H9 (cell line): ENCODE data around the gene KRT1. TPM values are rescaled to one million over a fixed set of nuclear protein-coding genes. Genes with fewer than 3 reads are reported as not detected.

Experiments
- DNase-seq: peaks from one replicate; pipeline ENCODE4 v3.0.0-alpha.2; 2017
- H2AFZ ChIP-seq: one replicate; pipeline ENCODE4 v1.6.1; 2013; ENCODE audit warnings: mild to moderate bottlenecking, low read length, control low read depth, moderate library complexity
- H2AK5ac ChIP-seq: 2 replicates; pipeline ENCODE4 v1.6.1; 2013; ENCODE audit warnings: low read length, control low read depth, mixed read lengths; ENCODE audit not compliant: insufficient read length
- H2BK120ac ChIP-seq: one replicate; pipeline ENCODE4 v1.6.1; 2013; ENCODE audit warnings: low read depth, mild to moderate bottlenecking, low read length, control low read depth, inconsistent platforms; ENCODE audit not compliant: poor library complexity, severe bottlenecking
- H2BK12ac ChIP-seq: 2 replicates; pipeline ENCODE4 v1.6.1; 2013; ENCODE audit warnings: low read length, control low read depth, mixed read lengths, low read depth; ENCODE audit not compliant: insufficient read length
- H2BK15ac ChIP-seq: 2 replicates; pipeline ENCODE4 v1.6.1; 2013; ENCODE audit warnings: low read depth, low read length, control low read depth
- H2BK20ac ChIP-seq: one replicate; pipeline ENCODE4 v1.6.1; 2013; ENCODE audit warnings: low read depth, mild to moderate bottlenecking, low read length, control low read depth, inconsistent platforms; ENCODE audit not compliant: poor library complexity, severe bottlenecking
- H2BK5ac ChIP-seq: 2 replicates; pipeline ENCODE4 v1.6.1; 2013; ENCODE audit warnings: low read length, control low read depth, mixed read lengths; ENCODE audit not compliant: insufficient read length
- H3K14ac ChIP-seq: 2 replicates; pipeline ENCODE4 v1.6.1; 2013; ENCODE audit warnings: low read length, control low read depth; ENCODE audit not compliant: insufficient read depth
- H3K18ac ChIP-seq: 2 replicates; pipeline ENCODE4 v1.6.1; 2013; ENCODE audit warnings: low read depth, mild to moderate bottlenecking, mixed read lengths, low read length, control low read depth; ENCODE audit not compliant: insufficient read length
- H3K23ac ChIP-seq: 2 replicates; pipeline ENCODE4 v1.6.1; 2013; ENCODE audit warnings: low read length, control low read depth, mixed read lengths, low read depth; ENCODE audit not compliant: insufficient read length
- H3K23me2 ChIP-seq: 2 replicates; pipeline ENCODE4 v1.6.1; 2013; ENCODE audit warnings: low read depth, mild to moderate bottlenecking, mixed read lengths, low read length, control low read depth; ENCODE audit not compliant: insufficient read length, poor library complexity, severe bottlenecking
- H3K27ac ChIP-seq: 2 replicates; pipeline ENCODE4 v1.5.1; 2013; ENCODE audit warnings: low read length, control low read depth, mixed read lengths, low read depth; ENCODE audit not compliant: insufficient read length
- H3K27me3 ChIP-seq: 2 replicates; pipeline ENCODE4 v1.6.1; 2013; ENCODE audit warnings: low read length, control low read depth, inconsistent platforms; ENCODE audit not compliant: insufficient read depth
- H3K4ac ChIP-seq: 2 replicates; pipeline ENCODE4 v1.6.1; 2013; ENCODE audit warnings: low read depth, mild to moderate bottlenecking, control low read depth, inconsistent platforms, low read length, moderate library complexity
- H3K4me1 ChIP-seq: 2 replicates; pipeline ENCODE4 v1.6.1; 2013; ENCODE audit warnings: low read length, control low read depth, inconsistent platforms; ENCODE audit not compliant: insufficient read depth
- H3K4me2 ChIP-seq: 2 replicates; pipeline ENCODE4 v1.6.1; 2013; ENCODE audit warnings: low read length, control low read depth, mixed read lengths; ENCODE audit not compliant: insufficient read length, insufficient read depth
- H3K56ac ChIP-seq: 2 replicates; pipeline ENCODE4 v1.6.1; 2013; ENCODE audit warnings: low read depth, mild to moderate bottlenecking, mixed read lengths, low read length, control low read depth; ENCODE audit not compliant: insufficient read length
- H3K79me1 ChIP-seq: 2 replicates; pipeline ENCODE4 v1.6.1; 2013; ENCODE audit warnings: low read depth, mild to moderate bottlenecking, moderate library complexity, low read length, control low read depth, inconsistent platforms; ENCODE audit not compliant: insufficient read depth, poor library complexity, severe bottlenecking
- H3K79me2 ChIP-seq: 2 replicates; pipeline ENCODE4 v1.6.1; 2013; ENCODE audit warnings: low read length, control low read depth, inconsistent platforms; ENCODE audit not compliant: insufficient read depth
- H3K9ac ChIP-seq: 2 replicates; pipeline ENCODE4 v1.6.1; 2013; ENCODE audit warnings: low read length, control low read depth, mixed read lengths; ENCODE audit not compliant: insufficient read length; ENCODE audit errors: extremely low read depth
- H3K9me3 ChIP-seq: one replicate; pipeline ENCODE4 v1.6.1; 2013; ENCODE audit warnings: low read depth, low read length, inconsistent platforms; ENCODE audit not compliant: control insufficient read depth
- H3T11ph ChIP-seq: one replicate; pipeline ENCODE4 v1.6.1; 2013; ENCODE audit warnings: mild to moderate bottlenecking, low read length, control low read depth, inconsistent platforms
- H4K20me1 ChIP-seq: one replicate; pipeline ENCODE4 v1.6.1; 2013; ENCODE audit not compliant: control insufficient read depth, insufficient read length, insufficient read depth
- H4K5ac ChIP-seq: 2 replicates; pipeline ENCODE4 v1.6.1; 2013; ENCODE audit warnings: low read depth, mild to moderate bottlenecking, mixed read lengths, low read length, control low read depth; ENCODE audit not compliant: insufficient read length
- H4K8ac ChIP-seq: replicated peaks from 2 replicates; pipeline ENCODE4 v1.6.1; 2013; ENCODE audit warnings: low read length, control low read depth, mixed read lengths, low read depth; ENCODE audit not compliant: insufficient read length
- H4K91ac ChIP-seq: 2 replicates; pipeline ENCODE4 v1.6.1; 2013; ENCODE audit warnings: low read depth, mild to moderate bottlenecking, moderate library complexity, mixed read lengths, low read length, control low read depth; ENCODE audit not compliant: insufficient read length
- H3K27ac Mint-ChIP-seq, 3 experiments: 2 replicates in 2 of 3; 3 replicates in 1 of 3; pipeline ENCODE4 v1.8.0; 2020 to 2021; ENCODE audit warnings: mixed read lengths in 3 of 3, mild to moderate bottlenecking in 1 of 3, moderate library complexity in 1 of 3
- H3K27me3 Mint-ChIP-seq: 2 replicates; pipeline ENCODE4 v1.8.0; 2021; ENCODE audit warnings: low read depth, mild to moderate bottlenecking, moderate library complexity, mixed read lengths
- H3K36me3 Mint-ChIP-seq, 3 experiments: 2 replicates in 2 of 3; 3 replicates in 1 of 3; pipeline ENCODE4 v1.8.0; 2020 to 2021; ENCODE audit warnings: low read depth in 3 of 3, mixed read lengths in 3 of 3; ENCODE audit not compliant: insufficient read depth in 1 of 3
- H3K4me1 Mint-ChIP-seq, 2 experiments: 2 replicates each; pipeline ENCODE4 v1.8.0; 2020; ENCODE audit warnings: mixed read lengths in 2 of 2
- H3K4me3 Mint-ChIP-seq, 2 experiments: 2 replicates in 1 of 2; 3 replicates in 1 of 2; pipeline ENCODE4 v1.8.0; 2020 to 2021; ENCODE audit warnings: mild to moderate bottlenecking in 2 of 2, mixed read lengths in 2 of 2, moderate library complexity in 1 of 2
- H3K9me3 Mint-ChIP-seq, 2 experiments: 2 replicates in 1 of 2; 3 replicates in 1 of 2; pipeline ENCODE4 v1.8.0; 2020; ENCODE audit warnings: mild to moderate bottlenecking in 2 of 2, mixed read lengths in 2 of 2, moderate library complexity in 1 of 2
- CTCF ChIP-seq: fragments of 200-600 bp; sonication (generic); conservative IDR thresholded peaks from 3 replicates; pipeline ENCODE4 v1.8.0; 2021; ENCODE audit warnings: antibody characterized with exemption, mild to moderate bottlenecking
- WGBS: extraction: QIAGEN DNeasy Blood & Tissue Kit; methylation state at CpG from one replicate; pipeline ENCODE4 v1.1.7; 2013; ENCODE audit warnings: missing lambda C conversion rate, low lambda C conversion rate, mixed read lengths; ENCODE audit not compliant: insufficient read length; ENCODE audit errors: extremely low coverage; 5-methylcytosine and 5-hydroxymethylcytosine counted together
- total RNA-seq: library from RNA; stranded (reverse); gene quantifications from 2 replicates; pipeline ENCODE4 v1.2.1, GENCODE V29; 2021

The KRT1 gene
- total RNA-seq, 1 experiment from 2014 or later: not detected

GRCh38 chr12:52644078-52644415, 36.2 kb downstream of the KRT1 start:
- no peak overlapping the region for H2BK20ac ChIP-seq
- H4K91ac ChIP-seq: no peak overlapping the region
- H2BK120ac ChIP-seq: no peak overlapping the region
- no peak overlapping the region for H3K27ac Mint-ChIP-seq
- no peaks in the 10 kb centered on the region for H3K27me3 ChIP-seq
- H4K8ac ChIP-seq: no peak overlapping the region
- H3K14ac ChIP-seq: no peak overlapping the region; the same call in 1 of the 2 replicates
- H3K9me3 ChIP-seq: no peaks in the 10 kb centered on the region
- no peak for TF ChIP-seq CTCF
- H3K27ac ChIP-seq: no peak overlapping the region
- no peaks in the 10 kb centered on the region for H4K20me1 ChIP-seq
- H3K79me2 ChIP-seq: no peaks in the 10 kb centered on the region
- H3T11ph ChIP-seq: no peak overlapping the region
- no peaks in the 10 kb centered on the region for H3K36me3 Mint-ChIP-seq
- no peaks in the 10 kb centered on the region for H3K79me1 ChIP-seq
- H2AFZ ChIP-seq: no peak overlapping the region
- no peak overlapping the region for H3K23ac ChIP-seq
- H3K23me2 ChIP-seq: no peaks in the 10 kb centered on the region
- no CpG with 5 or more reads among the region's 6 CpGs for WGBS
- peaks cover 26% of the 10 kb centered on the region for H3K27me3 Mint-ChIP-seq
- no peak overlapping the region for H3K4me2 ChIP-seq
- no peak overlapping the region for H2BK5ac ChIP-seq
- H3K4me1 ChIP-seq: no peaks in the 10 kb centered on the region
- peak; percentile 21 for DNase-seq
- peaks cover 0 to 2% of the 10 kb centered on the region in 2 experiments; a peak in 1 of 4 replicates for H3K4me1 Mint-ChIP-seq
- H2AK5ac ChIP-seq: no peak overlapping the region
- no peak overlapping the region for H2BK12ac ChIP-seq
- H3K9me3 Mint-ChIP-seq: no peaks in the 10 kb centered on the region
- H3K9ac ChIP-seq: no peak overlapping the region
- H3K4me3 Mint-ChIP-seq: no peak overlapping the region
- H4K5ac ChIP-seq: no peak overlapping the region
- H3K4ac ChIP-seq: no peak overlapping the region
- H3K18ac ChIP-seq: no peak overlapping the region
- no peak overlapping the region for H3K56ac ChIP-seq
- no peak overlapping the region for H2BK15ac ChIP-seq
